HepG2 (cell line): ENCODE measurements around the gene SMARCA2. TPM values are rescaled to one million over a fixed set of nuclear protein-coding genes. Genes with fewer than 3 reads are reported as not detected.

Experiments used
- ARHGAP35 ChIP-seq: sonication (generic); formaldehyde crosslinking; IDR thresholded peaks from 2 replicates; pipeline ENCODE4 v1.9.0; 2022; ENCODE audit warnings: mild to moderate bottlenecking, inconsistent platforms, moderate library complexity, missing genetic modification reagents, borderline replicate concordance
- ASH2L ChIP-seq: fragments of 300-600, 200-600 bp; sonication (generic); IDR thresholded peaks from 2 replicates; pipeline ENCODE4 v1.7.0; 2017; ENCODE audit warnings: low read depth, mild to moderate bottlenecking, moderate library complexity, mixed read lengths, low read length; ENCODE audit not compliant: insufficient read length
- BRD4 ChIP-seq: sonication (generic); formaldehyde crosslinking; IDR thresholded peaks from 2 replicates; pipeline ENCODE4 v1.4.0; 2020; ENCODE audit warnings: missing genetic modification reagents
- CAMTA2 ChIP-seq: sonication (generic); formaldehyde crosslinking; IDR thresholded peaks from 2 replicates; pipeline ENCODE4 v1.4.0; 2020; ENCODE audit warnings: mild to moderate bottlenecking, missing genetic modification reagents, borderline replicate concordance
- ELF4 ChIP-seq: sonication (generic); formaldehyde crosslinking; IDR thresholded peaks from 2 replicates; pipeline ENCODE4 v1.5.0; 2020; ENCODE audit warnings: missing genetic modification reagents, mild to moderate bottlenecking, moderate library complexity, borderline replicate concordance
- GATAD2A ChIP-seq: IDR thresholded peaks from 2 replicates; pipeline ENCODE4 v1.6.1; 2016
- HDAC1 ChIP-seq: sonication (generic); formaldehyde crosslinking; IDR thresholded peaks from 2 replicates; pipeline ENCODE4 v1.5.1; 2020; ENCODE audit warnings: mild to moderate bottlenecking, missing genetic modification reagents
- ONECUT2 ChIP-seq: sonication (generic); formaldehyde crosslinking; IDR thresholded peaks from 2 replicates; pipeline ENCODE4 v1.4.0; 2020; ENCODE audit warnings: missing genetic modification reagents
- RBFOX2 ChIP-seq: fragments of 200-400 bp; formaldehyde crosslinking; IDR thresholded peaks from 2 replicates; pipeline ENCODE4 v1.6.1; 2017; ENCODE audit warnings: low read depth, mild to moderate bottlenecking, low read length
- SNAI1 ChIP-seq: sonication (generic); formaldehyde crosslinking; IDR thresholded peaks from 2 replicates; pipeline ENCODE4 v1.5.0; 2020; ENCODE audit warnings: mild to moderate bottlenecking, missing genetic modification reagents, borderline replicate concordance
- SP2 ChIP-seq: sonication (generic); formaldehyde crosslinking; IDR thresholded peaks from 2 replicates; pipeline ENCODE4 v1.5.1; 2020; ENCODE audit warnings: mild to moderate bottlenecking, missing genetic modification reagents
- TAF1 ChIP-seq: sonication (generic); formaldehyde crosslinking; IDR thresholded peaks from 2 replicates; pipeline ENCODE4 v1.4.0; 2020; ENCODE audit warnings: missing genetic modification reagents
- THAP11 ChIP-seq: IDR thresholded peaks from 2 replicates; pipeline ENCODE4 v1.6.1; 2016; ENCODE audit warnings: missing biosample characterization, missing genetic modification reagents
- YEATS2 ChIP-seq: sonication (generic); formaldehyde crosslinking; IDR thresholded peaks from 2 replicates; pipeline ENCODE4 v1.4.0; 2020; ENCODE audit warnings: missing genetic modification reagents, borderline replicate concordance
- YEATS4 ChIP-seq: sonication (generic); formaldehyde crosslinking; IDR thresholded peaks from 2 replicates; pipeline ENCODE4 v1.4.0; 2020; ENCODE audit warnings: missing genetic modification reagents, borderline replicate concordance
- ZFP36L2 ChIP-seq: sonication (generic); formaldehyde crosslinking; IDR thresholded peaks from 2 replicates; pipeline ENCODE4 v1.4.0; 2020; ENCODE audit warnings: missing genetic modification reagents
- ZFP82 ChIP-seq: sonication (generic); formaldehyde crosslinking; IDR thresholded peaks from 2 replicates; pipeline ENCODE4 v1.5.1; 2020; ENCODE audit warnings: mild to moderate bottlenecking, missing genetic modification reagents, borderline replicate concordance
- ZNF282 ChIP-seq: fragments of 450-650 bp; IDR thresholded peaks from 2 replicates; pipeline ENCODE4 v1.6.1; 2018; ENCODE audit not compliant: partially characterized antibody
- ZNF446 ChIP-seq: sonication (generic); formaldehyde crosslinking; IDR thresholded peaks from 2 replicates; pipeline ENCODE4 v1.5.0; 2020; ENCODE audit warnings: mild to moderate bottlenecking, missing genetic modification reagents
- ZNF564 ChIP-seq: sonication (generic); formaldehyde crosslinking; IDR thresholded peaks from 2 replicates; pipeline ENCODE4 v1.8.1; 2023; ENCODE audit warnings: mild to moderate bottlenecking, missing genetic modification reagents
- ZNF709 ChIP-seq: sonication (generic); formaldehyde crosslinking; IDR thresholded peaks from 2 replicates; pipeline ENCODE4 v1.5.0; 2020; ENCODE audit warnings: mild to moderate bottlenecking, missing genetic modification reagents
- polyA plus RNA-seq, 8 experiments: library from polyadenylated mRNA; depleted of rRNA in 3 of 8; stranded (reverse) in 7 of 8; unstranded in 1 of 8; fragments of >200 nt; fragmentation: Illumina TruSeq in 4 of 8; extraction: Trizol in 4 of 8; gene quantifications; 2 replicates each; pipeline versions ENCODE4 v1.2.1 to v1.2.3, GENCODE V29; 2011 to 2016; ENCODE audit warnings: low read depth in 4 of 8, missing spikeins in 1 of 8, mixed read lengths in 1 of 8; ENCODE audit not compliant: insufficient read depth in 1 of 8
- total RNA-seq, 5 experiments: library from RNA; depleted of rRNA; stranded (reverse); fragments of >200 nt; fragmentation: Illumina TruSeq; extraction: Trizol; gene quantifications; 2 replicates each; pipeline ENCODE4 v1.2.3, GENCODE V29; 2016; ENCODE audit warnings: low read depth in 1 of 5
- TF ChIP-seq, protein P1 (sequence below): IDR thresholded peaks from 2 replicates; pipeline ENCODE4 v1.6.1; 2016; ENCODE audit warnings: missing compliant biosample characterization, missing genetic modification reagents, borderline replicate concordance
- TF ChIP-seq, protein P2 (sequence below): IDR thresholded peaks from 2 replicates; pipeline ENCODE4 v1.6.1; 2012; ENCODE audit warnings: inconsistent platforms

The SMARCA2 gene
- total and polyA plus RNA-seq, 2 of the 13 experiments (the other 11 are each of a cell fraction or from before 2014, with no cell fraction given) = 22.5 to 23.7 TPM

DNA sequence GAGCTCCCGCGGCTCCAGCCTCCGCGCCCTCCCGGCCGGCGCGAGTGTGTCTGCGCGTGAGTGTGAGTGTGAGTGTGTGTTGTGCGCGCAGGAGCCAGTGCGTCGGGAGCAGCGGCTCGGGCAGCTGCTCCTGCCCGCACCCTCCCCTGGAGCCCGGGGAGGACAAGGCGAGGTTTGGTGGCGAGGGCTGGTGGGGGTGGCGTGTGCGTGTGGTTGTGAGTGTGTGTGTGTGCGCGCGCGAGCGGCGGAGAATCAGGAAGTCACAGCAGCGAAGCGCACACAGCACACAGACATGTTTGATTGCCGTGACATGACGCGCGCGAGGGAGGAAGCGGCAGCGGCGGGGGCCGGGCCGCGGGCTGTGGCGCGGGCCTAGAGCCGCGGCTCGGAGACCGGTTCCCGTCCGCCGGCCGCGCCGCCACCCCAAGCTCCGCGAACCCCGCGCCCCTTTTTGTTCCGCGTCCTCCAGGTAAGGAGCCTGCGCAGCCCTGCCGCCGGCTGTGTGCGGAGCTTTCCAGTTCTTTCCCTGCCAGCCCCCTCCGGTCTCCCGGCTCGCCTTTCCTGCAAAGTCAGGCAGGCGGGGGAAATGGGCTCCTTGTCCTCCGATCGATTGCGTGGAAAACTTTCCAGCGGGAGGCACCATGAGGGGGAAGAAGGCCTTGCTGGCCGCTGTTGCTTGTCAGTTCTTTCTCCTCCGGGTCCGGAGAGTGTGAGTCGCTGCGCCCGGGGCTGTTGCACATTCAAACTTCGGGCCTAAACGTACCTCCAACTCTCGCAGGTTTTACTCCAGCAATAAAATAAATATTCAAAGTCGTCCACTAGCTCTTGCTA is 2.4 kb downstream of the SMARCA2 start (continued):
- peak; percentile 93 for TF ChIP-seq ASH2L
- no peak for TF ChIP-seq THAP11 (CRISPR knock-in tag)
- 0 out of 2 replicates have a peak, but pooled peaks have one; percentile 67 for TF ChIP-seq BRD4 (CRISPR knock-in tag)
- TF ChIP-seq ONECUT2 = peak; percentile 74
- 0 out of 2 replicates have a peak, but pooled peaks have one; percentile 33 for TF ChIP-seq SNAI1 (CRISPR knock-in tag)
- TF ChIP-seq ZNF709 (CRISPR knock-in tag) = no peak; the same call in 1 of the 2 replicates
- TF ChIP-seq YEATS2 (CRISPR knock-in tag) = 0 out of 2 replicates have a peak, but pooled peaks have one; percentile 18
- 0 out of 2 replicates have a peak, but pooled peaks have one; percentile 2 for TF ChIP-seq ZNF446 (CRISPR knock-in tag)
- TF ChIP-seq GATAD2A (CRISPR knock-in tag) = peak; percentile 53; the same call in 1 of the 2 replicates
- no peak for TF ChIP-seq ZNF282
- TF ChIP-seq, protein P1, sequence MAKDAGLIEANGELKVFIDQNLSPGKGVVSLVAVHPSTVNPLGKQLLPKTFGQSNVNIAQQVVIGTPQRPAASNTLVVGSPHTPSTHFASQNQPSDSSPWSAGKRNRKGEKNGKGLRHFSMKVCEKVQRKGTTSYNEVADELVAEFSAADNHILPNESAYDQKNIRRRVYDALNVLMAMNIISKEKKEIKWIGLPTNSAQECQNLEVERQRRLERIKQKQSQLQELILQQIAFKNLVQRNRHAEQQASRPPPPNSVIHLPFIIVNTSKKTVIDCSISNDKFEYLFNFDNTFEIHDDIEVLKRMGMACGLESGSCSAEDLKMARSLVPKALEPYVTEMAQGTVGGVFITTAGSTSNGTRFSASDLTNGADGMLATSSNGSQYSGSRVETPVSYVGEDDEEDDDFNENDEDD = peak; percentile 30; the same call in 1 of the 2 replicates
- peak; percentile 10; the same call in 1 of the 2 replicates for TF ChIP-seq HDAC1
- no peak for TF ChIP-seq ARHGAP35 (CRISPR knock-in tag)
- TF ChIP-seq TAF1 (CRISPR knock-in tag) = peak; percentile 37
- TF ChIP-seq, protein P2, sequence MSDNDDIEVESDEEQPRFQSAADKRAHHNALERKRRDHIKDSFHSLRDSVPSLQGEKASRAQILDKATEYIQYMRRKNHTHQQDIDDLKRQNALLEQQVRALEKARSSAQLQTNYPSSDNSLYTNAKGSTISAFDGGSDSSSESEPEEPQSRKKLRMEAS = peak; percentile 19; the same call in 1 of the 2 replicates
- TF ChIP-seq ZFP36L2 (CRISPR knock-in tag) = no peak
- no peak; the same call in 1 of the 2 replicates for TF ChIP-seq SP2 (CRISPR knock-in tag)
- TF ChIP-seq ZFP82 = 0 out of 2 replicates have a peak, but pooled peaks have one; percentile 55
- TF ChIP-seq ELF4 (CRISPR knock-in tag) = no peak
- no peak for TF ChIP-seq CAMTA2
- TF ChIP-seq YEATS4 = peak; percentile 64
- 0 out of 2 replicates have a peak, but pooled peaks have one; percentile 28 for TF ChIP-seq ZNF564
- peak; percentile 51 for TF ChIP-seq RBFOX2
